H1 (cell line): ENCODE data around the gene CIRBP. TPM values are rescaled to one million over a fixed set of nuclear protein-coding genes. Genes with fewer than 3 reads are reported as not detected.

Experiments
- EGR1 ChIP-seq: IDR thresholded peaks from 2 replicates; pipeline ENCODE4 v1.6.1; 2011; ENCODE audit warnings: low read depth, low read length, borderline replicate concordance
- KDM5A ChIP-seq: fragments of 200-600 bp; IDR thresholded peaks from 2 replicates; pipeline ENCODE4 v1.7.1; 2012; ENCODE audit warnings: mild to moderate bottlenecking, low read length, inconsistent platforms, mixed read lengths
- NRF1 ChIP-seq: IDR thresholded peaks from 2 replicates; pipeline ENCODE4 v1.6.1; 2011; ENCODE audit warnings: mild to moderate bottlenecking, low read depth, low read length, improper control_type of control experiment
- SIX5 ChIP-seq: IDR thresholded peaks from 2 replicates; pipeline ENCODE4 v1.6.1; 2011; ENCODE audit warnings: mild to moderate bottlenecking, low read depth, low read length
- TBP ChIP-seq: IDR thresholded peaks from 2 replicates; pipeline ENCODE4 v1.6.1; 2011; ENCODE audit warnings: low read depth, low read length, improper control_type of control experiment
- polyA plus RNA-seq, 7 experiments: library from polyadenylated mRNA; depleted of rRNA in 3 of 7; stranded (reverse) in 5 of 7; unstranded in 2 of 7; fragments of >200 nt in 5 of 7; fragments of 200-250 nt in 2 of 7; gene quantifications; 1 replicate in 5 of 7; 2 replicates in 1 of 7; 4 replicates in 1 of 7; pipeline versions ENCODE4 v1.2.1 to v1.2.3, GENCODE V29; 2011 to 2013; ENCODE audit warnings: missing spikeins in 2 of 7, mixed read lengths in 2 of 7
- total RNA-seq: library from RNA; stranded (reverse); fragmentation: NEBNext Ultra II Directional; extraction: Animal tissue kit (Norgen Biotek cat#: 25700); gene quantifications from 2 replicates; pipeline ENCODE4 v1.2.1, GENCODE V29; 2021
- TF ChIP-seq, protein P1 (sequence below): IDR thresholded peaks from 2 replicates; pipeline ENCODE4 v1.6.1; 2011; ENCODE audit warnings: low read length, improper control_type of control experiment

The CIRBP gene
- total and polyA plus RNA-seq, 2 of the 8 experiments (the other 6 are each of a cell fraction or from before 2014, with no cell fraction given), result 175 to 199 TPM

DNA sequence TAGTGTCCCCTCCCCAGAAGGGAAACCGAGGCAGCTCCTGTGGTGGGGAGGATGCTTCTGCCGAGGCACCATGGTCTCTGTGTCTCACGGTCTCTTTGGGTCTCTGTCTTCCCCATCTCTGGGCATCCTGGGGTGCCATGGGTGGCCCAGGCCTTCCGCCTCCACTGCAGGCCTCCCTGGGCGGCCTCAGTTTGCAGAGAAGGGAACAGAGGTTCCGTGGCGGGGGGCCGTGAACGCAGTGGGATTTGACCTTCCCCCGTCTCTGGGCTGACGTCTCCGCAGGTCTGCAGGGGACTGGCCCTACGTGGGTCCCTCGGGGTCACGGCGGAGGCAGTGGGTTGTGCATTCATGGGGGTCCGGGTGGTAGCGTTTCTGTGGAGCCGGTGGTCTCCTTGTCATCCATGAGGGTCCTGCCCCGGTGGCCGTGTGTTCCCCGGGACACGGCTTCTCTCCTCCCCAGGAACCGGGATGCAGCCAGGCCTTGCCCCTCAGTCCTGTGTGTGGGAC, 21.1 kb downstream of the CIRBP start (continued):
- TF ChIP-seq, protein P1, sequence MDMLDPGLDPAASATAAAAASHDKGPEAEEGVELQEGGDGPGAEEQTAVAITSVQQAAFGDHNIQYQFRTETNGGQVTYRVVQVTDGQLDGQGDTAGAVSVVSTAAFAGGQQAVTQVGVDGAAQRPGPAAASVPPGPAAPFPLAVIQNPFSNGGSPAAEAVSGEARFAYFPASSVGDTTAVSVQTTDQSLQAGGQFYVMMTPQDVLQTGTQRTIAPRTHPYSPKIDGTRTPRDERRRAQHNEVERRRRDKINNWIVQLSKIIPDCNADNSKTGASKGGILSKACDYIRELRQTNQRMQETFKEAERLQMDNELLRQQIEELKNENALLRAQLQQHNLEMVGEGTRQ, result no peak
- TF ChIP-seq KDM5A (no peak), SIX5 (no peak), TBP (no peak), EGR1 (no peak), NRF1 (no peak)
